ENCODE data around the gene GINS1. TPM values are rescaled to one million over a fixed set of nuclear protein-coding genes. Genes with fewer than 3 reads are reported as not detected.
A peak's percentile ranks its signal among the peaks of the same experiment; 100 is the strongest.

Gene GINS1
- total RNA-seq, 2 experiments from 2014 or later, result 22.8 to 29.9 TPM

GRCh38 chr20:25390538-25391528, 16.6 kb upstream of the GINS1 start, which contains the start of gene ABHD12:
ABHD12 (minus strand) TSS chr20:25390835; CDS start chr20:25390703, 132 bp downstream.
- no TSS peak for BruUV-seq (replicated peaks)
- H2AFZ ChIP-seq (ENCODE audit: low read length), result peak within 1 kb of the TSS; percentile 99
- no peaks in the 10 kb centered on the region for H3K9me3 ChIP-seq (ENCODE audit: low read length)
- DNase-seq (ENCODE audit: low spot score), result peak; percentile 96
- H3K4me1 ChIP-seq (ENCODE audit: insufficient read depth, low read length, poor library complexity, severe bottlenecking), result peaks cover 30% of the 10 kb centered on the region
- TF ChIP-seq CTCF (conservative IDR thresholded peaks at IDR 0.05; ENCODE audit: low read length) (no peak), EZH2phosphoT487 (IDR thresholded peaks at IDR 0.05; ENCODE audit: borderline replicate concordance, low read depth, low read length) (no peak)
- H3K9me2 ChIP-seq (ENCODE audit: insufficient read depth, low read length), result no peaks in the 10 kb centered on the region
- peak within 1 kb of the TSS; percentile 58 for H3K27ac ChIP-seq (ENCODE audit: low read depth, low read length, poor library complexity, severe bottlenecking)
- H3K4me3 ChIP-seq (ENCODE audit: low read depth, low read length, poor library complexity, severe bottlenecking), result peak within 1 kb of the TSS; percentile 98
- H3K4me2 ChIP-seq (ENCODE audit: low read length), result peak within 1 kb of the TSS; percentile 99
- H4K20me1 ChIP-seq (ENCODE audit: insufficient read depth, low read length), result no peaks in the 10 kb centered on the region; the same call in 1 of the 2 replicates
- H3K36me3 ChIP-seq (ENCODE audit: insufficient read depth, low read length), result 0 out of 2 replicates have a peak, but pooled peaks cover 3% of the 10 kb centered on the region
- POLR2A ChIA-PET, result interaction anchor here (0.6 to 1.2 kb wide), 4 partner anchors 72 to 362 kb away, joined by 3 to 6 read pairs (median 4); no protein-coding TSS in a partner anchor
- intact Hi-C loops (cut with micrococcal nuclease; ENCODE audit: unreplicated experiment), result loop anchor here (1.0 to 5.0 kb wide), 2 partner anchors 73 to 144 kb away; partner anchors contain the start of gene PYGB
- CTCF ChIA-PET (ENCODE audit: unreplicated experiment), result no interaction called here
- no peaks in the 10 kb centered on the region for H3K79me2 ChIP-seq (ENCODE audit: insufficient read depth, low read depth, low read length)

GRCh38 chr20:25394276-25394675, 13.2 kb upstream of the GINS1 start:
- Histone ChIP-seq H2AFZ (ENCODE audit: low read length) (no peak overlapping the region), H3K79me2 (ENCODE audit: insufficient read depth, low read depth, low read length) (no peaks in the 10 kb centered on the region)

More at GRCh38 chr20:25394276-25394675, 13.2 kb upstream of the GINS1 start:
- Histone ChIP-seq H3K4me3 (ENCODE audit: low read depth, low read length, poor library complexity, severe bottlenecking) (no peak overlapping the region), H3K9me2 (ENCODE audit: insufficient read depth, low read length) (no peaks in the 10 kb centered on the region), H3K9me3 (ENCODE audit: low read length) (no peaks in the 10 kb centered on the region), H3K36me3 (ENCODE audit: insufficient read depth, low read length) (no peaks in the 10 kb centered on the region), H3K27ac (ENCODE audit: low read depth, low read length, poor library complexity, severe bottlenecking) (no peak overlapping the region), H3K4me2 (ENCODE audit: low read length) (peak overlapping the region; percentile 47; the same call in 1 of the 2 replicates), H4K20me1 (ENCODE audit: insufficient read depth, low read length) (no peaks in the 10 kb centered on the region; the same call in 1 of the 2 replicates), H3K4me1 (ENCODE audit: insufficient read depth, low read length, poor library complexity, severe bottlenecking) (peaks cover 29% of the 10 kb centered on the region)
- TF ChIP-seq CTCF (conservative IDR thresholded peaks at IDR 0.05; ENCODE audit: low read length) (no peak), EZH2phosphoT487 (IDR thresholded peaks at IDR 0.05; ENCODE audit: borderline replicate concordance, low read depth, low read length) (no peak)
- POLR2A ChIA-PET, result interaction anchor here (0.7 kb wide), 1 partner anchor 25 kb away, joined by 3 read pairs; no protein-coding TSS in a partner anchor
- DNase-seq (ENCODE audit: low spot score), result no peak
- BruUV-seq (replicated peaks), result no TSS peak
- intact Hi-C loops (cut with micrococcal nuclease; ENCODE audit: unreplicated experiment), result loop anchor here (5.0 kb wide), 1 partner anchor 147 kb away; the partner anchor contains the start of gene PYGB
- CTCF ChIA-PET (ENCODE audit: unreplicated experiment), result no interaction called here

Measured in OCI-LY7 (cell line).